Mesenchymal stem cell (in vitro differentiated cells and primary cell): ENCODE results near the gene DIAPH2.

Source experiments
- DNase-seq: peaks from one replicate; pipeline ENCODE4 v3.0.0-alpha.2; 2013
- H2AFZ ChIP-seq: one replicate; pipeline ENCODE4 v1.6.1; 2013; ENCODE audit warnings: low read depth, mild to moderate bottlenecking, control low read depth, inconsistent platforms, low read length, moderate library complexity
- H2AK5ac ChIP-seq: 2 replicates; pipeline ENCODE4 v1.6.1; 2013; ENCODE audit warnings: low read length, moderate library complexity, mild to moderate bottlenecking, inconsistent platforms; ENCODE audit not compliant: severe bottlenecking
- H2BK120ac ChIP-seq: one replicate; pipeline ENCODE4 v1.6.1; 2013; ENCODE audit warnings: low read depth, mild to moderate bottlenecking, inconsistent platforms, low read length, moderate library complexity
- H2BK12ac ChIP-seq, 2 experiments: one replicate each; pipeline ENCODE4 v1.6.1; 2013; ENCODE audit warnings: inconsistent platforms in 2 of 2, low read length in 2 of 2, mild to moderate bottlenecking in 2 of 2, moderate library complexity in 2 of 2, control low read depth in 1 of 2
- H2BK15ac ChIP-seq: one replicate; pipeline ENCODE4 v1.6.1; 2013; ENCODE audit warnings: mild to moderate bottlenecking, low read depth, inconsistent platforms; ENCODE audit not compliant: poor library complexity, severe bottlenecking
- H2BK5ac ChIP-seq: 2 replicates; pipeline ENCODE4 v1.6.1; 2013; ENCODE audit warnings: low read depth, mild to moderate bottlenecking, low read length, control low read depth, inconsistent platforms; ENCODE audit not compliant: poor library complexity, severe bottlenecking
- H3K14ac ChIP-seq, 2 experiments: one replicate each; pipeline ENCODE4 v1.6.1; 2013; ENCODE audit warnings: inconsistent platforms in 2 of 2, low read length in 2 of 2, control low read depth in 1 of 2, mild to moderate bottlenecking in 1 of 2, moderate library complexity in 1 of 2
- H3K18ac ChIP-seq, 2 experiments: one replicate each; pipeline ENCODE4 v1.6.1; 2013; ENCODE audit warnings: inconsistent platforms in 2 of 2, low read length in 2 of 2, control low read depth in 1 of 2, low read depth in 1 of 2, mild to moderate bottlenecking in 1 of 2
- H3K23ac ChIP-seq, 2 experiments: one replicate each; pipeline ENCODE4 v1.6.1; 2013; ENCODE audit warnings: inconsistent platforms in 2 of 2, low read length in 2 of 2, mild to moderate bottlenecking in 2 of 2, moderate library complexity in 2 of 2, control low read depth in 1 of 2
- H3K27ac ChIP-seq: 2 replicates; pipeline ENCODE4 v1.5.1; 2013; ENCODE audit warnings: mild to moderate bottlenecking, moderate library complexity, low read length, control low read depth, inconsistent platforms; ENCODE audit not compliant: poor library complexity, severe bottlenecking
- H3K27me3 ChIP-seq, 2 experiments: 2 replicates each; pipeline versions ENCODE4 v1.6.1 to v1.7.0; 2013; ENCODE audit warnings: low read length in 2 of 2, mild to moderate bottlenecking in 2 of 2, moderate library complexity in 2 of 2, control low read depth in 1 of 2, inconsistent platforms in 1 of 2; ENCODE audit not compliant: control insufficient read depth in 1 of 2, insufficient read depth in 1 of 2
- H3K36me3 ChIP-seq, 2 experiments: 2 replicates each; pipeline versions ENCODE4 v1.6.1 to v1.7.0; 2013; ENCODE audit warnings: low read length in 2 of 2, control low read depth in 1 of 2, inconsistent platforms in 1 of 2, low read depth in 1 of 2, mild to moderate bottlenecking in 1 of 2; ENCODE audit not compliant: insufficient read depth in 2 of 2, control insufficient read depth in 1 of 2
- H3K4ac ChIP-seq, 2 experiments: one replicate each; pipeline ENCODE4 v1.6.1; 2013; ENCODE audit warnings: inconsistent platforms in 2 of 2, low read length in 2 of 2, mild to moderate bottlenecking in 2 of 2, moderate library complexity in 2 of 2, control low read depth in 1 of 2, low read depth in 1 of 2
- H3K4me1 ChIP-seq: 2 replicates; pipeline ENCODE4 v1.6.1; 2013; ENCODE audit warnings: low read depth, low read length, control low read depth; ENCODE audit not compliant: control insufficient read depth, insufficient read depth
- H3K4me2 ChIP-seq: 2 replicates; pipeline ENCODE4 v1.6.1; 2013; ENCODE audit warnings: low read length, mild to moderate bottlenecking, inconsistent platforms; ENCODE audit not compliant: poor library complexity, severe bottlenecking
- H3K4me3 ChIP-seq, 2 experiments: 2 replicates each; pipeline versions ENCODE4 v1.5.1 to v1.7.0; 2013; ENCODE audit warnings: low read length in 2 of 2, mild to moderate bottlenecking in 2 of 2, control low read depth in 1 of 2, low read depth in 1 of 2; ENCODE audit not compliant: insufficient read depth in 1 of 2
- H3K79me1 ChIP-seq: replicated peaks from 2 replicates; pipeline ENCODE4 v1.6.1; 2013; ENCODE audit warnings: mild to moderate bottlenecking, control low read depth, low read length, inconsistent platforms; ENCODE audit not compliant: poor library complexity, severe bottlenecking
- H3K9ac ChIP-seq: 2 replicates; pipeline ENCODE4 v1.7.0; 2013; ENCODE audit warnings: mild to moderate bottlenecking, low read length, moderate library complexity
- H3K9me3 ChIP-seq: 2 replicates; pipeline ENCODE4 v1.7.0; 2013; ENCODE audit warnings: mild to moderate bottlenecking, low read length; ENCODE audit not compliant: control insufficient read depth
- H4K8ac ChIP-seq: one replicate; pipeline ENCODE4 v1.6.1; 2013; ENCODE audit warnings: inconsistent platforms, mild to moderate bottlenecking, low read length, moderate library complexity
- H4K91ac ChIP-seq: one replicate; pipeline ENCODE4 v1.6.1; 2013; ENCODE audit warnings: mild to moderate bottlenecking, low read length, inconsistent platforms
- WGBS: methylation state at CpG from one replicate; pipeline ENCODE4 v1.1.7; 2013; ENCODE audit warnings: mixed read lengths; 5-methylcytosine and 5-hydroxymethylcytosine counted together

The DIAPH2 gene

GRCh38 chrX:97306771-97307470, 622.3 kb downstream of the DIAPH2 start:
- Histone ChIP-seq H3K27me3 (no peaks in the 10 kb centered on the region), H3K36me3 (no peaks in the 10 kb centered on the region), H3K27ac (no peak overlapping the region), H3K4me3 (no peak overlapping the region), H3K23ac (no peak overlapping the region), H2BK120ac (no peak overlapping the region), H4K8ac (no peak overlapping the region), H3K4ac (no peak overlapping the region), H3K9me3 (no peaks in the 10 kb centered on the region), H2BK12ac (no peak overlapping the region), H3K14ac (no peak overlapping the region), H2AFZ (no peak overlapping the region), H3K18ac (no peak overlapping the region), H3K9ac (no peak overlapping the region), H2BK15ac (no peak overlapping the region), H2AK5ac (no peak overlapping the region), H3K4me1 (no peaks in the 10 kb centered on the region), H4K91ac (no peak overlapping the region), H3K79me1 (no peaks in the 10 kb centered on the region), H3K4me2 (no peak overlapping the region), H2BK5ac (no peak overlapping the region)
- WGBS = 100% methylated on average over 1 of the region's 1 CpG
- DNase-seq = no peak

GRCh38 chrX:97308171-97308570, 623.5 kb downstream of the DIAPH2 start:
- H2BK12ac ChIP-seq = no peak overlapping the region
- no peak overlapping the region for H2BK15ac ChIP-seq
- no peak overlapping the region for H4K91ac ChIP-seq

GRCh38 chrX:97309487-97310116, 625.0 kb downstream of the DIAPH2 start:
- Histone ChIP-seq H3K9me3 (no peaks in the 10 kb centered on the region), H3K36me3 (no peaks in the 10 kb centered on the region), H3K27ac (no peak overlapping the region), H2AFZ (no peak overlapping the region), H2BK15ac (no peak overlapping the region), H3K4me2 (no peak overlapping the region), H3K4me1 (no peaks in the 10 kb centered on the region), H2AK5ac (no peak overlapping the region), H4K8ac (no peak overlapping the region), H3K4ac (no peak overlapping the region), H3K18ac (no peak overlapping the region), H2BK120ac (no peak overlapping the region), H3K14ac (no peak overlapping the region), H2BK12ac (no peak overlapping the region), H3K23ac (no peak overlapping the region), H4K91ac (no peak overlapping the region), H3K4me3 (no peak overlapping the region), H2BK5ac (no peak overlapping the region), H3K9ac (no peak overlapping the region), H3K27me3 (no peaks in the 10 kb centered on the region), H3K79me1 (no peaks in the 10 kb centered on the region)
- no CpG with 5 or more reads among the region's 2 CpGs for WGBS
- no peak for DNase-seq

More at GRCh38 chrX:97308171-97308570, 623.5 kb downstream of the DIAPH2 start:
- Histone ChIP-seq H4K8ac (no peak overlapping the region), H3K27me3 (no peaks in the 10 kb centered on the region), H2AFZ (no peak overlapping the region), H3K27ac (no peak overlapping the region), H3K79me1 (no peaks in the 10 kb centered on the region), H3K9ac (no peak overlapping the region), H3K4me2 (no peak overlapping the region), H3K9me3 (no peaks in the 10 kb centered on the region), H2BK5ac (no peak overlapping the region), H2AK5ac (no peak overlapping the region), H3K36me3 (no peaks in the 10 kb centered on the region), H3K18ac (no peak overlapping the region), H3K4me1 (no peaks in the 10 kb centered on the region), H2BK120ac (no peak overlapping the region), H3K23ac (no peak overlapping the region), H3K4ac (no peak overlapping the region), H3K4me3 (no peak overlapping the region), H3K14ac (no peak overlapping the region)
- WGBS = 93% methylated on average over 4 of the region's 4 CpGs
- DNase-seq = no peak

GRCh38 chrX:97310373-97310772, 625.7 kb downstream of the DIAPH2 start:
- H4K8ac ChIP-seq = no peak overlapping the region
- no peak overlapping the region for H4K91ac ChIP-seq
- no peak overlapping the region for H3K4me2 ChIP-seq
- H2BK5ac ChIP-seq = no peak overlapping the region
- H3K27me3 ChIP-seq = no peaks in the 10 kb centered on the region
- no peaks in the 10 kb centered on the region for H3K79me1 ChIP-seq
- H3K14ac ChIP-seq = no peak overlapping the region
- no peak overlapping the region for H2BK120ac ChIP-seq
- H2AFZ ChIP-seq = no peak overlapping the region
- H3K23ac ChIP-seq = no peak overlapping the region
- H3K4me1 ChIP-seq = no peaks in the 10 kb centered on the region
- no peak overlapping the region for H2AK5ac ChIP-seq
- H3K9me3 ChIP-seq = no peaks in the 10 kb centered on the region
- H2BK12ac ChIP-seq = no peak overlapping the region
- H3K36me3 ChIP-seq = no peaks in the 10 kb centered on the region
- H3K27ac ChIP-seq = no peak overlapping the region
- no peak overlapping the region for H3K18ac ChIP-seq
- 28% methylated on average over 3 of the region's 8 CpGs for WGBS
- no peak overlapping the region for H3K4me3 ChIP-seq
- no peak overlapping the region for H3K4ac ChIP-seq
- no peak overlapping the region for H3K9ac ChIP-seq
- no peak for DNase-seq
- no peak overlapping the region for H2BK15ac ChIP-seq
